Measurements from ENCODE around the gene EMC10.

- TF ChIP-seq CTCF (conservative IDR thresholded peaks at IDR 0.05 in 1 of 2, IDR thresholded peaks at IDR 0.05 in 1 of 2; ENCODE audit: extremely low read depth in 1 of 2, insufficient read depth in 1 of 2, low read depth in 1 of 2, low read length in 2 of 2): no peak
- TF ChIP-seq EZH2 (IDR thresholded peaks at IDR 0.05; ENCODE audit: borderline replicate concordance, low read length): no peak
Observed at GRCh38 chr19:50476907-50477238, 566 bp downstream of the EMC10 start.
